Measurements from ENCODE around the gene FAF1.
"Not testable (repeated sequence)": the region's sequence is repeated elsewhere in the genome, so short reads cannot be mapped to it uniquely, and the experiment has no call there.

Gene FAF1

DNA sequence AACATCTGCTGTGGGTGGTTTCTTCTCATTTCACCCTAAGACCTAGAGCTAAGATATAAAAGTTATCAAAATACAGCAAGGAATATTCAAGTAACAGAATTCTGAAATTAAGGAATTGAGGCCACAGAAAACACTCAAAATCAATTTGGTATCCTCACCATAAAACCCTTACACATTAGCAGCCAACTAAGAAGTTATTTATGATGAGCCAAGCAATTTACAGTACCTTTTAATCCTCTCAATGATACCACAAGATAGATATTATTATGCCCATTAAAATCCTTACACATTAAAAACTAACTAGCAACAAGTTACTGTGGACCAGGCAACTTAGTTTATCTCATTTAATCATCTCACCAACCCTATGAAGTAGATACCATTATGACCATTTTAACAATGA, 81.6 kb downstream of the FAF1 start:
- no peak for DNase-seq (ENCODE audit: low read depth)
- TF ChIP-seq, protein P1, sequence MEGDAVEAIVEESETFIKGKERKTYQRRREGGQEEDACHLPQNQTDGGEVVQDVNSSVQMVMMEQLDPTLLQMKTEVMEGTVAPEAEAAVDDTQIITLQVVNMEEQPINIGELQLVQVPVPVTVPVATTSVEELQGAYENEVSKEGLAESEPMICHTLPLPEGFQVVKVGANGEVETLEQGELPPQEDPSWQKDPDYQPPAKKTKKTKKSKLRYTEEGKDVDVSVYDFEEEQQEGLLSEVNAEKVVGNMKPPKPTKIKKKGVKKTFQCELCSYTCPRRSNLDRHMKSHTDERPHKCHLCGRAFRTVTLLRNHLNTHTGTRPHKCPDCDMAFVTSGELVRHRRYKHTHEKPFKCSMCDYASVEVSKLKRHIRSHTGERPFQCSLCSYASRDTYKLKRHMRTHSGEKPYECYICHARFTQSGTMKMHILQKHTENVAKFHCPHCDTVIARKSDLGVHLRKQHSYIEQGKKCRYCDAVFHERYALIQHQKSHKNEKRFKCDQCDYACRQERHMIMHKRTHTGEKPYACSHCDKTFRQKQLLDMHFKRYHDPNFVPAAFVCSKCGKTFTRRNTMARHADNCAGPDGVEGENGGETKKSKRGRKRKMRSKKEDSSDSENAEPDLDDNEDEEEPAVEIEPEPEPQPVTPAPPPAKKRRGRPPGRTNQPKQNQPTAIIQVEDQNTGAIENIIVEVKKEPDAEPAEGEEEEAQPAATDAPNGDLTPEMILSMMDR (IDR thresholded peaks at IDR 0.05; ENCODE audit: control insufficient read depth, extremely low read depth, insufficient read depth): no peak
- H3K4me3 ChIP-seq (ENCODE audit: low read depth, low read length): no peak overlapping the region

DNA sequence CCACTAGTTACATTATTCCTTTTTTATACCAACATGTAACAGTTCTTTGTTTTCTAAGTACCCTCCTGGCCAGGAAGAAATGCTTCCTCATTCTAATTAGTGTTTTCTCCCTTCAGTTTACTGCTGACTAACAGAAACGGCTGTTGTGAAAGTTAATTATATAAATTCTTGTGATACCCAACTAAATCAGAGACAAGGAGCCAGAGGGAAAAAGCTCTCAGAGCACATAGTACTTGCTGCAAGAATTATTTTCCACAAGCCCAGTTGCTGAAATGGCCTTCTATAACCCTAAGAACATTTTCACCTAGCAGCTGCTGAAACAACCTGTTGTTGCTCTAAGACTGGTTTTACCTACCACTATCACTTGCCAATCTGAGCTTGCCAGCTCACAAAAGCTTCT, 82.4 kb downstream of the FAF1 start:
- no peak overlapping the region for H3K4me3 ChIP-seq (ENCODE audit: low read depth, low read length)
- no peak for DNase-seq (ENCODE audit: low read depth)
- TF ChIP-seq, protein P1 (IDR thresholded peaks at IDR 0.05; ENCODE audit: control insufficient read depth, extremely low read depth, insufficient read depth): no peak

DNA sequence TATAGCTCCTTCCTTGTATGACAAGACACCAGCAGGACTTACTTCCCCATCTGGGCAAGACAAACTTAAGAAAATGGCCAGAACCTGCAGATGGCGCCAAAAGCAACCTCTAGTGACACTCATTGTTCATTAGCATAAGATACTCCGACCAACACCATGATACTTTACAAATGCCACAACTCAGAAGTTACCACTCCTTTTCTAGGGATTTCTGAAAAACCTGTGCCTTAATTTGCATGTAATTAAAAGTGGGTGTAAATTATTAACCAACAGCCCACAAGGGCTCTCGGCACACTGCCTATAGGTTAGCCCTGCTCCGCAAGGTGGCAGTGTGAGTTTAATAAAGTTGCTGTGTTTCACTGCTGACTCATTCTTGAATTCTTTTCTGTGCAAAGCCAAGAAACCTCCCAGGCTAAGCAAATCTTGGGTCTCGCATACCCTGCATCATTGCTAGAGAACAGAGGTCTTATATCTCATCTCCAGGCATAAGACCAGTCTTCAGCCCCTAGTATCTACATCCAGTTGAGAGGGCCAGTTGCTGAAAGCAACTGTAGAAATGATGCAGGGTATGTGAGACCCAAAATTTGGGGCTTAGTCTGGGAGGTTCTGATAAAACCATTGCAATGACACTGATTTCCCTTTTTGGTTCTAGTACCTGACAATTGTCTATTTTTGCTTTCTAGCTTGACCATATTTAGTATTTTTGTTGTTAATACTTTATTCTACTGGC, 86.4 kb downstream of the FAF1 start:
- TF ChIP-seq, protein P1 (IDR thresholded peaks at IDR 0.05; ENCODE audit: control insufficient read depth, extremely low read depth, insufficient read depth): peak; percentile 68
- peak; percentile 87 for DNase-seq (ENCODE audit: low read depth)
- peak overlapping the region; percentile 33 for H3K4me3 ChIP-seq (ENCODE audit: low read depth, low read length)

DNA sequence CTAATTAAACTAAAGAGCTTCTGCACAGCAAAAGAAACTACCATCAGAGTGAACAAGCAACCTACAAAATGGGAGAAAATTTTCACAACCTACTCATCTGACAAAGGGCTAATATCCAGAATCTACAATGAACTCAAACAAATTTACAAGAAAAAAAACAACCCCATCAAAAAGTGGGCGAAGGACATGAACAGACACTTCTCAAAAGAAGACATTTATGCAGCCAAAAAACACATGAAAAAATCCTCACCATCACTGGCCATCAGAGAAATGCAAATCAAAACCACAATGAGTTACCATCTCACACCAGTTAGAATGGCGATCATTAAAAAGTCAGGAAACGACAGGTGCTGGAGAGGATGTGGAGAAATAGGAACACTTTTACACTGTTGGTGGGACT, 95.2 kb downstream of the FAF1 start:
- DNase-seq (ENCODE audit: low read depth); H3K4me3 ChIP-seq (ENCODE audit: low read depth, low read length): not testable (repeated sequence)

DNA sequence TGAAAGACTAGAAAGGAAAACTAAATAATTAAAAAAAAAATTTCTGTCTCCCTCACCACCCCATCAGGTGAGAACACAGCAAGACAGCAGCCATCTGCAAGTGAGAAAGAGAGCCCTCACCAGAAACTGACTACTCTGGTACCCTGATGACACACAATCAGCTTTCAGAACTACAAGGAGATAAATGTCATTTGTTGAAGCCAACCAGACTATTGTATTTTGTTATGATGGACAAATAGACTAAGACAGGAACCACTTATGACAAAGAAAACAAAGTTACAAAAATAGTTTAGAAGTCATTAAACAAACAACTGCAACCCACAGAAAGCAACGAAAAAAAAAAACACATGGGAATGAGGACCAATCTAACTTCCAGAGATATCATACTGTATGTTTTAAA, 98.3 kb downstream of the FAF1 start:
- no peak for DNase-seq (ENCODE audit: low read depth)
- TF ChIP-seq, protein P1 (IDR thresholded peaks at IDR 0.05; ENCODE audit: control insufficient read depth, extremely low read depth, insufficient read depth): no peak

DNA sequence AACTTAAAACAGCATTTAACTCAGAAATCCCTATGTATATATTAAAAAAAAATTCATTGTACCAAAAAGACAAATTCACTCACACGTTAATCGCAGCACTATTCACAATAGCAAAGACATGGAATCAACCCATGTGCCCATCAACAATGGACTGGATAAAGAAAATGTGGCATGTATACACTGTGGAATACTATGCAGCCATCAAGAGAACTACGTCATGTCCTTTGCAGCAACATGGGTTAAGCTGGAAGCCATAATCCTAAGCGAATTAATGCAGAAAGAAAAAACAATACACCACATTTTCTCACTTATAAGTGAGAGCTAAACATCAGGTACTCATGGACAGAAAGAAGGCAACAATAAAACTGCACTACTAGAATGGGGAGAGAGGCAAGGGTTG, 99.4 kb downstream of the FAF1 start:
- no peak overlapping the region for H3K4me3 ChIP-seq (ENCODE audit: low read depth, low read length)
- TF ChIP-seq, protein P1 (IDR thresholded peaks at IDR 0.05; ENCODE audit: control insufficient read depth, extremely low read depth, insufficient read depth): no peak
- DNase-seq (ENCODE audit: low read depth): no peak

More for the DNA sequence above, 98.3 kb downstream of the FAF1 start:
- no peak overlapping the region for H3K4me3 ChIP-seq (ENCODE audit: low read depth, low read length)

DNA sequence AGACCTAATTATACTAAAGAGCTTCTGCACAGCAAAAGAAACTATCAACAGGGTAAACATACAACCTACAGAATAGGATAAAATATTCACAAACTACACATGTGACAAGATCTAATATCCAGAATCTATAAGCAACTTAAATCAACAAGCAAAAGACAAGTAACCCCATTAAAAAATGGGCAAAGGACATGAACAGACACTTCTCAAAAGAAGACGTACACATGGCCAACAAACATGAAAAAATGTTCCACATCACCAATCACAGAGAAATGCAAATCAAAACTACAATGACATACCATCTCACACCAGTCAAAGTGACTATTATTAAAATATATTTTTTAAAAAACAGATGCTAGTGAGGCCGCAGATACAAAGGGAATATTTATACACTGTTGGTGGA, 99.8 kb downstream of the FAF1 start:
- DNase-seq (ENCODE audit: low read depth): no peak
- TF ChIP-seq, protein P1 (IDR thresholded peaks at IDR 0.05; ENCODE audit: control insufficient read depth, extremely low read depth, insufficient read depth): no peak
- H3K4me3 ChIP-seq (ENCODE audit: low read depth, low read length): no peak overlapping the region
